B cell (primary cell): ENCODE data around the gene DGCR8. TPM values are rescaled to one million over a fixed set of nuclear protein-coding genes. Genes with fewer than 3 reads are reported as not detected.
A peak's percentile ranks its signal among the peaks of the same experiment; 100 is the strongest.

ENCODE experiments used
- ATAC-seq: fragments of 200-7000 bp; cut with Tn5 transposase; one replicate; pipeline ENCODE4 v1.10.0; 2021; ENCODE audit warnings: low read depth, mild to moderate bottlenecking, moderate number of reproducible peaks, moderate library complexity
- CTCF ChIA-PET: fragments of 350-600 bp; sonication (Branson Sonifier 250); formaldehyde crosslinking; loops from one replicate; lab custom pipeline; 2021; ENCODE audit warnings: antibody characterized with exemption, inconsistent platforms; lab: Charles Lee
- POLR2A ChIA-PET: fragments of 350-600 bp; sonication (Branson Sonifier 250); formaldehyde crosslinking; loops from one replicate; lab custom pipeline; 2021; ENCODE audit warnings: antibody characterized with exemption; lab: Charles Lee
- DNase-seq: peaks from one replicate; pipeline ENCODE4 v3.0.0; 2013
- H2AFZ ChIP-seq: 2 replicates; pipeline ENCODE4 v1.6.1; 2012; ENCODE audit warnings: mild to moderate bottlenecking, low read depth, low read length; ENCODE audit not compliant: insufficient read depth, poor library complexity, severe bottlenecking
- H3K27ac ChIP-seq, 2 donors: 1 replicate in 1 of 2; 2 replicates in 1 of 2; pipeline ENCODE4 v1.5.1; 2012 to 2013; ENCODE audit warnings: low read length in 2 of 2, mild to moderate bottlenecking in 2 of 2, moderate library complexity in 1 of 2
- H3K27me3 ChIP-seq, 4 experiments: fragments of 200-600 bp in 1 of 4; sonication (generic) in 1 of 4; replicated peaks in 1 of 4; 1 replicate in 2 of 4; 2 replicates in 2 of 4; pipeline versions ENCODE4 v1.6.1 to v1.7.0; 2013 to 2016; ENCODE audit warnings: low read length in 3 of 4, mild to moderate bottlenecking in 2 of 4, mixed read lengths in 1 of 4, moderate library complexity in 1 of 4; ENCODE audit not compliant: insufficient read depth in 4 of 4, control insufficient read depth in 3 of 4; ENCODE audit errors: control extremely low read depth in 1 of 4
- H3K36me3 ChIP-seq, 2 experiments: replicated peaks in 1 of 2; 1 replicate in 1 of 2; 2 replicates in 1 of 2; pipeline versions ENCODE4 v1.6.1 to v1.7.1; 2013; ENCODE audit warnings: low read length in 1 of 2; ENCODE audit not compliant: insufficient read depth in 2 of 2, control insufficient read depth in 1 of 2; ENCODE audit errors: control extremely low read depth in 1 of 2, extremely low read depth in 1 of 2
- H3K4me1 ChIP-seq, 2 donors: fragments of 200-600 bp in 1 of 2; sonication (generic) in 1 of 2; 1 replicate in 1 of 2; 2 replicates in 1 of 2; pipeline versions ENCODE4 v1.5.1 to v1.6.1; 2013 to 2017; ENCODE audit warnings: low read length in 2 of 2; ENCODE audit not compliant: control insufficient read depth in 2 of 2, insufficient read depth in 2 of 2
- H3K4me2 ChIP-seq: replicated peaks from 2 replicates; pipeline ENCODE3; 2012; ENCODE audit warnings: mild to moderate bottlenecking, low read depth, low read length; ENCODE audit not compliant: poor library complexity, severe bottlenecking
- H3K4me3 ChIP-seq, 5 experiments: fragments of 200-600 bp in 1 of 5; sonication (generic) in 1 of 5; 1 replicate in 3 of 5; 2 replicates in 2 of 5; pipeline versions ENCODE4 v1.5.1 to v1.7.0; 2011 to 2016; ENCODE audit warnings: low read length in 4 of 5, mild to moderate bottlenecking in 4 of 5, low read depth in 2 of 5, control low read depth in 1 of 5, moderate library complexity in 1 of 5; ENCODE audit not compliant: insufficient read depth in 1 of 5; ENCODE audit errors: control extremely low read depth in 1 of 5, extremely low read depth in 1 of 5
- H3K79me2 ChIP-seq: fragments of 200-600 bp; sonication (generic); one replicate; pipeline ENCODE4 v1.6.0; 2016; ENCODE audit warnings: low read length; ENCODE audit not compliant: control insufficient read depth, insufficient read depth
- H3K9ac ChIP-seq: fragments of 200-600 bp; sonication (generic); 2 replicates; pipeline ENCODE4 v1.6.1; 2017; ENCODE audit warnings: mild to moderate bottlenecking, low read length, moderate library complexity
- H3K9me3 ChIP-seq, 3 donors: one replicate each; pipeline versions ENCODE4 v1.6.1 to v1.7.1; 2013; ENCODE audit warnings: low read length in 2 of 3; ENCODE audit not compliant: control insufficient read depth in 2 of 3, insufficient read depth in 1 of 3; ENCODE audit errors: control extremely low read depth in 1 of 3
- H4K20me1 ChIP-seq: 2 replicates; pipeline ENCODE4 v1.6.0; 2012; ENCODE audit warnings: mild to moderate bottlenecking, low read length; ENCODE audit not compliant: insufficient read depth, control insufficient read depth, poor library complexity, severe bottlenecking
- H3K27ac Mint-ChIP-seq: one replicate; pipeline ENCODE4 v1.8.0; 2021; ENCODE audit warnings: mixed read lengths
- H3K27me3 Mint-ChIP-seq: one replicate; pipeline ENCODE4 v1.8.0; 2021; ENCODE audit warnings: mixed read lengths
- H3K4me1 Mint-ChIP-seq: one replicate; pipeline ENCODE4 v1.8.0; 2021; ENCODE audit warnings: mixed read lengths
- H3K4me3 Mint-ChIP-seq: one replicate; pipeline ENCODE4 v1.8.0; 2021; ENCODE audit warnings: mixed read lengths
- H3K9me3 Mint-ChIP-seq: one replicate; pipeline ENCODE4 v1.8.0; 2022; ENCODE audit warnings: mixed read lengths; ENCODE audit not compliant: insufficient read depth
- CTCF ChIP-seq: fragments of 200-600 bp; IDR thresholded peaks from one replicate; pipeline ENCODE4 v1.8.0; 2022; ENCODE audit warnings: antibody characterized with exemption, mild to moderate bottlenecking
- EZH2 ChIP-seq: IDR thresholded peaks from 2 replicates; pipeline ENCODE4 v1.6.1; 2012; ENCODE audit warnings: borderline replicate concordance, low read depth, mild to moderate bottlenecking, moderate library complexity, low read length; ENCODE audit not compliant: insufficient read depth, poor library complexity, severe bottlenecking
- WGBS: methylation state at CpG from one replicate; pipeline ENCODE4 v1.1.5; 2013; ENCODE audit warnings: missing lambda C conversion rate; ENCODE audit not compliant: insufficient coverage; 5-methylcytosine and 5-hydroxymethylcytosine counted together
- intact Hi-C: fragments of 100-400 bp; cut with micrococcal nuclease; formaldehyde crosslinking; loops from one replicate; pipeline ENCODE4 v1.10.0; 2022
- polyA plus RNA-seq: library from polyadenylated mRNA; depleted of rRNA; stranded (reverse); fragments of >200 nt; gene quantifications from 2 replicates; pipeline ENCODE4 v1.2.3, GENCODE V29; 2012
- total RNA-seq, 2 donors: library from RNA; stranded (reverse); fragments of 120-200 nt in 1 of 2; gene quantifications; 1 replicate in 1 of 2; 2 replicates in 1 of 2; pipeline versions ENCODE4 v1.2.3 to v1.2.4, GENCODE V29; 2013 to 2022

DGCR8 gene
- total and polyA plus RNA-seq, 2 donors (not counting 1 experiment from before 2014, with no cell fraction given) = 19.6 to 43.2 TPM

DNA sequence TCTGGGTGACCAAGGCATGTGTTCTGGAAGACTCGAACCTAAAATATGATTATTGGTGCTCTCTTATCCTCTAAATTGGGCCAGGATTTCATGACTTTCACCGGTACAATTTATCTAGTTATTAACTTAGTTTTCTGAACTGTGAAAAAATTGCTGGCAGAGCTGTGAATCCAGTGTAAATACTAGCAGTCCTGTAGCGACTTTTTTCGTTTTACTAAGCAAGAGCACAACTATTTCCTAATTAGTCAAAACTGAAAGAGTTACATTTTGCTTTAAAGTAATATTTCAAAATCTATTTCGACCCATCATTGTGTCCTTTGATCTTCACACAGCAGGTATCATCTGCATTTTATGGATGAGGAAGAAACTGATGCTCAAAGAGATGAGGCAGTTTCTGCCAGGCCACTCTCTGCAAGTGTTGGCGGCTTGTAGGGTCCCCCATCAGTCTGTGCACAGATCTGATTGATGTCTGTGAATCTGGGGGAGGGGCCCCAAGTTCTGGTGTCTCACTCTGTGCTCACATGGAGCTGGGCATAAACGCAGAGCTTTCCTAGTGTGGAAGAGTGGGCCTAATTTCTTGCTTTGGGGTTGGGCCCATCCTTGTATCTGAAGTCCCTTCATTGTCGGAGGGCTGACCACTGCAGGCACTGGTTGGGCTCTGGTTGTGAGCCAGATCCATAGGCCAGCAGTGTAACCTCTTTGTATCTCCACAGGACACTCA, 38.4 kb downstream of the DGCR8 start:
- peak overlapping the region; percentile 42 to 80 (median 71) for H3K4me3 ChIP-seq
- no peak for DNase-seq
- peaks cover 65% of the 10 kb centered on the region for H4K20me1 ChIP-seq
- Mint-ChIP-seq H3K4me1 (peaks cover 30% of the 10 kb centered on the region), H3K27me3 (no peaks in the 10 kb centered on the region), H3K9me3 (no peaks in the 10 kb centered on the region), H3K27ac (peak overlapping the region; percentile 82), H3K4me3 (peak overlapping the region; percentile 83)
- ATAC-seq = no peak
- TF ChIP-seq EZH2 (no peak), CTCF (no peak)
- peak overlapping the region; percentile 6 to 72 for H3K27ac ChIP-seq
- H2AFZ ChIP-seq = peak overlapping the region; percentile 84
- H3K27me3 ChIP-seq = no peaks in the 10 kb centered on the region
- H3K9me3 ChIP-seq = no peaks in the 10 kb centered on the region
- H3K4me2 ChIP-seq = peak overlapping the region; percentile 95
- POLR2A ChIA-PET = interaction anchor here (1.2 kb wide), 1 partner anchor 11 kb away, joined by 3 read pairs; no protein-coding TSS in a partner anchor
- CTCF ChIA-PET = interaction anchor here (0.9 kb wide), 1 partner anchor 11 kb away, joined by 5 read pairs; no protein-coding TSS in a partner anchor
- intact Hi-C loops = loop anchor here (5.0 to 10.0 kb wide), 2 partner anchors 736 to 884 kb away; partner anchors contain the start of genes PI4KA, SNAP29 and THAP7
- peaks cover 76% of the 10 kb centered on the region for H3K79me2 ChIP-seq
- H3K9ac ChIP-seq = peak overlapping the region; percentile 93
- peaks cover 0 to 34% of the 10 kb centered on the region in 2 experiments for H3K36me3 ChIP-seq
- 61% methylated on average over 3 of the region's 8 CpGs for WGBS
- peaks cover 19 to 37% of the 10 kb centered on the region in 2 donors for H3K4me1 ChIP-seq

DNA sequence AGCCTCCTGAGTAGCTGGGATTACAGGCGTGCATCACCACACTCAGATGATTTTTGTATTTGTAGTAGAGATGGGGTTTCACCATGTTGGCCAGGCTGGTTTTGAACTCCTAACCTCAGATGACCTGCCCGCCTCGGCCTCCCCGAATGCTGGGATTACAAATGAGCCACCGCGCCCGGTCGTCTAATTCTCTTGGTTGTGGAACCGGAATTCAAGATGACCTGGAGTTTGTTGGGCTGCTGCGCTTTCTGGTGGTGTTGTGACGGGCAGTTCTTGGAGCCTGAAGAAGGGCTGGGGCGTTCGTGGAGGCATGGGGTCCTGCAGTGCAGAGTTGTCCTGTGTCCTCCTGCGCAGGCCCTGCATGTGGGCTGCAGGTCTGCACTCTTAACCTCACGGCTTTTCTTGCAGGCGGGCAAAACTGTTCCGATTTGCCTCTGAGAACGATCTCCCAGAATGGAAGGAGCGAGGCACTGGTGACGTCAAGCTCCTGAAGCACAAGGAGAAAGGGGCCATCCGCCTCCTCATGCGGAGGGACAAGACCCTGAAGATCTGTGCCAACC, 41.9 kb downstream of the DGCR8 start:
- DNase-seq = no peak
- intact Hi-C loops = no loop called here
- Histone ChIP-seq H3K36me3 (peaks cover 0 to 45% of the 10 kb centered on the region in 2 experiments), H2AFZ (no peak overlapping the region), H3K9me3 (no peaks in the 10 kb centered on the region), H3K4me2 (no peak overlapping the region), H3K4me3 (no peak overlapping the region), H3K9ac (no peak overlapping the region), H3K79me2 (peaks cover 64% of the 10 kb centered on the region), H3K4me1 (peaks cover 11 to 24% of the 10 kb centered on the region in 2 donors), H4K20me1 (peaks cover 66% of the 10 kb centered on the region), H3K27ac (no peak overlapping the region), H3K27me3 (no peaks in the 10 kb centered on the region)
- Mint-ChIP-seq H3K4me3 (no peak overlapping the region), H3K9me3 (no peaks in the 10 kb centered on the region), H3K27me3 (no peaks in the 10 kb centered on the region), H3K27ac (no peak overlapping the region), H3K4me1 (peaks cover 19% of the 10 kb centered on the region)
- TF ChIP-seq EZH2 (no peak), CTCF (no peak)
- POLR2A ChIA-PET = no interaction called here
- no peak for ATAC-seq
- WGBS = 97% methylated on average over 21 of the region's 22 CpGs
- CTCF ChIA-PET = interaction anchor here (0.7 kb wide), 1 partner anchor 16 kb away, joined by 4 read pairs; no protein-coding TSS in a partner anchor
